HG02970 (cell line): Measurements from ENCODE around the gene PRICKLE2.

Experiments
- ATAC-seq: cut with Tn5 transposase; IDR thresholded peaks from one replicate; pipeline ENCODE4 v1.9.1; 2021; ENCODE audit warnings: mild to moderate bottlenecking, moderate library complexity, moderate number of reproducible peaks; ENCODE audit not compliant: unreplicated experiment, low FRiP score

The PRICKLE2 gene

GRCh38 chr3:64055076-64055475 lies 170.2 kb downstream of the PRICKLE2 start:
- no peak for ATAC-seq

- no peak for ATAC-seq
Measured at GRCh38 chr3:64054488-64054887, 170.8 kb downstream of the PRICKLE2 start.

GRCh38 chr3:64053581-64053980 lies 171.7 kb downstream of the PRICKLE2 start:
- no peak for ATAC-seq

GRCh38 chr3:64053117-64053516 lies 172.1 kb downstream of the PRICKLE2 start:
- no peak for ATAC-seq

- ATAC-seq: no peak
Measured at GRCh38 chr3:64049832-64050231, 175.4 kb downstream of the PRICKLE2 start.

GRCh38 chr3:64049136-64049535 lies 176.1 kb downstream of the PRICKLE2 start:
- ATAC-seq: no peak

- no peak for ATAC-seq
Measured at GRCh38 chr3:64048631-64049061, 176.6 kb downstream of the PRICKLE2 start.

- ATAC-seq: no peak
Measured at GRCh38 chr3:64047787-64048186, 177.5 kb downstream of the PRICKLE2 start.

- ATAC-seq: no peak
Measured at GRCh38 chr3:64046996-64047594, 178.2 kb downstream of the PRICKLE2 start.

- no peak for ATAC-seq
Measured at GRCh38 chr3:64046592-64046991, 178.7 kb downstream of the PRICKLE2 start.

GRCh38 chr3:64042952-64043351 lies 182.3 kb downstream of the PRICKLE2 start:
- ATAC-seq: no peak
